Suprapubic skin (tissue), 3 donors: Measurements from ENCODE around the gene SNN.

Experiments
- CTCF ChIP-seq, 2 donors: fragments of 200-600 bp in 1 of 2; fragments of 450-650 bp in 1 of 2; sonication (generic) in 1 of 2; IDR thresholded peaks; one replicate each; pipeline ENCODE4 v1.5.1; 2016 to 2019; ENCODE audit warnings: antibody characterized with exemption in 2 of 2, mild to moderate bottlenecking in 1 of 2, moderate library complexity in 1 of 2
- EP300 ChIP-seq: sonication (generic); formaldehyde crosslinking; IDR thresholded peaks from one replicate; pipeline ENCODE4 v1.6.1; 2017; ENCODE audit warnings: antibody characterized with exemption
- POLR2A ChIP-seq, 2 donors: fragments of 450-650 bp; IDR thresholded peaks; one replicate each; pipeline ENCODE4 v1.6.1; 2017; ENCODE audit warnings: antibody characterized with exemption in 2 of 2, mild to moderate bottlenecking in 2 of 2, moderate library complexity in 2 of 2

- TF ChIP-seq POLR2A (IDR thresholded peaks at IDR 0.05): no peak
- no peak for TF ChIP-seq CTCF (IDR thresholded peaks at IDR 0.05)
- TF ChIP-seq EP300: no peak
These were observed 6.0 kb downstream of the SNN start for GRCh38 chr16:11674001-11674817.
